Transverse colon (tissue), 4 donors: Measurements from ENCODE around the gene PGM1. TPM values are rescaled to one million over a fixed set of nuclear protein-coding genes. Genes with fewer than 3 reads are reported as not detected.

Experiments
- DNase-seq: peaks from one replicate; pipeline ENCODE4 v3.0.0-alpha.2; 2019
- H3K27ac ChIP-seq, 4 donors: fragments of 200-600 bp; sonication (generic); 2 replicates each; pipeline ENCODE4 v1.5.1; 2016 to 2018; ENCODE audit warnings: inconsistent platforms in 4 of 4
- H3K27me3 ChIP-seq: fragments of 200-600 bp; sonication (generic); 2 replicates; pipeline ENCODE4 v1.5.1; 2017; ENCODE audit warnings: inconsistent platforms
- H3K36me3 ChIP-seq, 4 donors: fragments of 200-600 bp; sonication (generic); 2 replicates each; pipeline ENCODE4 v1.5.1; 2017 to 2019; ENCODE audit warnings: inconsistent platforms in 4 of 4
- H3K4me1 ChIP-seq, 4 donors: fragments of 200-600 bp; sonication (generic); 2 replicates each; pipeline ENCODE4 v1.5.1; 2017 to 2020; ENCODE audit warnings: inconsistent platforms in 4 of 4
- H3K4me3 ChIP-seq, 4 donors: fragments of 200-600 bp; sonication (generic); 1 replicate in 1 of 4; 2 replicates in 3 of 4; pipeline versions ENCODE4 v1.5.1 to v1.6.1; 2017 to 2019; ENCODE audit warnings: inconsistent platforms in 4 of 4
- H3K9me3 ChIP-seq, 2 donors: fragments of 200-600 bp; sonication (generic); 2 replicates each; pipeline ENCODE4 v1.5.1; 2017 to 2019; ENCODE audit warnings: inconsistent platforms in 2 of 2
- EP300 ChIP-seq: sonication (generic); formaldehyde crosslinking; IDR thresholded peaks from one replicate; pipeline ENCODE4 v1.6.1; 2017; ENCODE audit warnings: antibody characterized with exemption, low read depth
- POLR2A ChIP-seq: fragments of 450-650 bp; IDR thresholded peaks from one replicate; pipeline ENCODE4 v1.6.1; 2016; ENCODE audit warnings: antibody characterized with exemption, mild to moderate bottlenecking, moderate library complexity
- POLR2AphosphoS5 ChIP-seq, 3 donors: sonication (generic); formaldehyde crosslinking; IDR thresholded peaks; one replicate each; pipeline ENCODE4 v1.6.1; 2016; ENCODE audit warnings: antibody characterized with exemption in 3 of 3
- WGBS, 2 donors: methylation state at CpG; one replicate each; pipeline ENCODE4 v1.1.5; 2018; ENCODE audit warnings: low coverage in 1 of 2; 5-methylcytosine and 5-hydroxymethylcytosine counted together
- in situ Hi-C, 4 donors: fragments of 200-750 bp; cut with MboI; loops; one replicate each; pipeline versions ENCODE4 v1.15.0 to v1.15.1; 2017; ENCODE audit warnings: low sequenced_read_pairs in 3 of 4, low pct_ligation_motif_present in 1 of 4, low pct_unique_long_range_greater_than_20kb in 1 of 4
- intact Hi-C: fragments of 100-400 bp; cut with DNase I; formaldehyde crosslinking; loops from one replicate; pipeline ENCODE4 v1.15.1; 2023; ENCODE audit warnings: low total_unique reads
- total RNA-seq, 4 donors: library from RNA; depleted of rRNA; stranded (reverse); fragments of >200 nt; gene quantifications; one replicate each; pipeline ENCODE4 v1.1.0, GENCODE V29; 2016
- TF ChIP-seq, protein P1 (sequence below), 5 experiments: fragments of 200-600 bp in 3 of 5; fragments of 450-650 bp in 2 of 5; sonication (generic) in 3 of 5; IDR thresholded peaks; 1 replicate in 2 of 5; 2 replicates in 3 of 5; pipeline ENCODE4 v1.5.1; 2016 to 2017; ENCODE audit warnings: antibody characterized with exemption in 5 of 5, inconsistent platforms in 3 of 5, mild to moderate bottlenecking in 2 of 5, moderate library complexity in 1 of 5

The PGM1 gene
- total RNA-seq, 4 donors from 2014 or later: 45.0 to 144 (median 103) TPM

DNA sequence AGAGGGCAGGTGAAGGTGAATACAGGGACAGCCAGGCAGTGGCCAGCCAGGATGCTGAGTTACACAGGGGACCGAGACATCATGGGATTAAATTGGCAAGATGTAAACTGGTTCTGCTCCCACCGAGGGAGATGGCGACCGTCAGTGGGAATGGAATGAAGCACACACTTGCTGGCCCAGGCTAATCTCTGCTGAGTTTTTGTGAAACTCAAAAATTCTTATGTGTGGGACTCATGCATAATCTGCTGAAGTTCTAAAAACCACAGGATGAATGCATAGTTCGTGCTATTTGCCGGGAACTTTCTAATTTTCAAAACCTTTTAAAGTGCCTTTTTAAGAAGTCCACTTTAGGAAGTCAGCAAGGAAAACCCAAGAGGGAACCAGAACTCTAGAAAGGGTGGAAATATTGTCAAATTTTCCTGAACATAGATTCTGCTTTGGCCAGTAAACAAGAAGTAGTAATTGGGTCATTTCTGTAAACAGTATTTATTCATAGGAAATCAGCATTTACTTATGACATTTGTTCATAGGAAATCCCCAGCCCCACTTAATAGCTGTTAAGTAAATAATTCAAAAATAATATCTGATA is 95.2 kb downstream of the PGM1 start:
- WGBS, 2 donors: 65 to 87% methylated on average over 3 to 6 of the region's 6 CpGs

DNA sequence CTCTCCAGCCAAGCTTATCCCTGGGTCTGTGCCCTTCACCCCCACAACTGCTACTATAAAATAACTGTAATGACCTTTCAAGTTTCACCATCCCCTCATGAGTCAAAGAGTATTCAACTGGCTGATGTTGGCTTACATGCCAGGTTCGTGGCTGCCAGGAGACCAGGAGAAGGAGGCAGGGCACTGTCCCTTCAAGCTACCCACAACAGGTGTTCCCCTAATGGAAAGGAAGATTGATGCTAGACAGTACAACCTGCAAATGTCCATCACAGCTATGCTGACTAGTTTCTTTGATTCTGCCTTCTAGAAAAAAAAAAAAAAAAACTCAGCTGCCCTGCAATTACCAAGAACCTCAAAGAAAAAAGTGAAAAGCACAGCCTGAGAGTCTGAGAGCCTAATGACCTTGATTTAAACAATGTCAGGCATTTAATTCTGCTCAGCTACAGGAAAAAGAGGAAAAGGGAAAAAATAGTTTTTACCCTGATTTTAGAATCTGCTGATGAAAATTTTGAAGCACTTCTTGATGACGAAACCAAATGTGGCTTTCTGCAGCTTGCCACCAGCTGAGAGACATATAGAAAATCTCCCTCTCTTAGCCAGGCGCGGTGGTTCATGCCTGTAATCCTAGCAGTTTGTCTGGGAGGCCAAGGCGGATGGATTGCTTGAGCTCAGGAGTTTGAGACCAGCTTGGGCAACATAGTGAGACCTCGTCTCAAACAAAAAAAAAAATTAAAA is 97.9 kb downstream of the PGM1 start:
- Histone ChIP-seq H3K4me1 (peaks cover 0 to 16% (median 5%) of the 10 kb centered on the region in 4 donors), H3K4me3 (no peak overlapping the region), H3K36me3 (no peaks in the 10 kb centered on the region), H3K9me3 (no peaks in the 10 kb centered on the region), H3K27ac (peak overlapping the region in 1 of 4 donors; percentile 51), H3K27me3 (no peaks in the 10 kb centered on the region)
- intact Hi-C loops (loop anchor here (10.0 kb wide), 1 partner anchor 84 kb away; the partner anchor contains the start of gene ROR1), in situ Hi-C loops (loop anchor here (10.0 to 25.0 kb wide), 5 partner anchors 221 to 546 kb away; no protein-coding TSS in a partner anchor)
- 85 to 88% methylated on average over 5 to 6 of the region's 6 CpGs for WGBS, 2 donors
- TF ChIP-seq POLR2A (no peak), EP300 (no peak), POLR2AphosphoS5 (IDR thresholded peaks at IDR 0.05) (no peak)
- TF ChIP-seq, protein P1, sequence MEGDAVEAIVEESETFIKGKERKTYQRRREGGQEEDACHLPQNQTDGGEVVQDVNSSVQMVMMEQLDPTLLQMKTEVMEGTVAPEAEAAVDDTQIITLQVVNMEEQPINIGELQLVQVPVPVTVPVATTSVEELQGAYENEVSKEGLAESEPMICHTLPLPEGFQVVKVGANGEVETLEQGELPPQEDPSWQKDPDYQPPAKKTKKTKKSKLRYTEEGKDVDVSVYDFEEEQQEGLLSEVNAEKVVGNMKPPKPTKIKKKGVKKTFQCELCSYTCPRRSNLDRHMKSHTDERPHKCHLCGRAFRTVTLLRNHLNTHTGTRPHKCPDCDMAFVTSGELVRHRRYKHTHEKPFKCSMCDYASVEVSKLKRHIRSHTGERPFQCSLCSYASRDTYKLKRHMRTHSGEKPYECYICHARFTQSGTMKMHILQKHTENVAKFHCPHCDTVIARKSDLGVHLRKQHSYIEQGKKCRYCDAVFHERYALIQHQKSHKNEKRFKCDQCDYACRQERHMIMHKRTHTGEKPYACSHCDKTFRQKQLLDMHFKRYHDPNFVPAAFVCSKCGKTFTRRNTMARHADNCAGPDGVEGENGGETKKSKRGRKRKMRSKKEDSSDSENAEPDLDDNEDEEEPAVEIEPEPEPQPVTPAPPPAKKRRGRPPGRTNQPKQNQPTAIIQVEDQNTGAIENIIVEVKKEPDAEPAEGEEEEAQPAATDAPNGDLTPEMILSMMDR (IDR thresholded peaks at IDR 0.05): no peak
- DNase-seq: no peak

More for the DNA sequence above, 95.2 kb downstream of the PGM1 start:
- Histone ChIP-seq H3K9me3 (no peaks in the 10 kb centered on the region), H3K4me3 (no peak overlapping the region), H3K27ac (no peak overlapping the region), H3K36me3 (no peaks in the 10 kb centered on the region), H3K27me3 (no peaks in the 10 kb centered on the region), H3K4me1 (peaks cover 0 to 13% (median 5%) of the 10 kb centered on the region in 4 donors)
- no peak for TF ChIP-seq EP300
- TF ChIP-seq POLR2A: no peak
- TF ChIP-seq, protein P1 (IDR thresholded peaks at IDR 0.05): no peak
- TF ChIP-seq POLR2AphosphoS5 (IDR thresholded peaks at IDR 0.05): no peak
- in situ Hi-C loops (loop anchor here in 3 of 4 donors (25.0 kb wide), 3 partner anchors 224 to 549 kb away; no protein-coding TSS in a partner anchor), intact Hi-C loops (no loop called here)
- DNase-seq: no peak

DNA sequence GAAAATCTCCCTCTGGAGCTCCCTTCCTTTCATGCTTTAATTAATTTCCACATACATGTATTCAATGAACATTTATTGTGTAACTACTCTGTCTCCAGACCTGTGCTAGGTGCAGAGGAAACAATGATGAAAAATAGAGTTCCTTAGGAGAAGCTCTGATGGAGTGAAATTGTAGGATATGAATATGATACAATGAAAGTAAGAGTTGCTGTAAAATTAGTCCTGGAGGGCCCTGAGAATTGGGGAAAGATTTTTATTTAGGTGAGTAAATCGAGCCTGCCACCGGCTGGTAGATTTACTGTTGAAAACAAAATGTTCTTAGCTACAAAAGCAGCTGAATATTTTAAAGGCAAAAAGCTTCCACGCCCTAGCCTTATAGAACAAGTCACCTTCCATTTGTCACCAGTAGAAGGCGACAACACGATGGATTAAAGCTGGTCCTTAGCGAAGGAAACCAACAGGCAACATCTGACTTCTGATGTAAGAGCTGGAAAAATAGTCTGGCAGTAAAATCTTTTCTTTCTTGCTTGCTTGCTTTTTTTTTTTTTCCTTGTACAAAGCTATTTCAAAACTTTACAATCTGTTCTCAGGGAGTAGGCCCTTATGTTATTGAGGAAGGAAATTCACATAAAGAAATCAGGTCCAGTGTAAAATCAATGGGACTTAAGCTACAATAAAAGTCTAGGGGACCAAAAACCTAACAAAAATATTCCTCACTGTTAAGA is 98.7 kb downstream of the PGM1 start:
- H3K4me3 ChIP-seq: no peak overlapping the region
- no peaks in the 10 kb centered on the region for H3K36me3 ChIP-seq
- H3K4me1 ChIP-seq: peaks cover 0 to 16% (median 5%) of the 10 kb centered on the region in 4 donors
- in situ Hi-C loops: loop anchor here (10.0 to 25.0 kb wide), 5 partner anchors 220 to 545 kb away; no protein-coding TSS in a partner anchor
- no peaks in the 10 kb centered on the region for H3K27me3 ChIP-seq
- no peak for TF ChIP-seq EP300
- TF ChIP-seq POLR2AphosphoS5 (IDR thresholded peaks at IDR 0.05): peak in 2 of 3 donors; percentile 49 to 56
- no peak for TF ChIP-seq POLR2A
- TF ChIP-seq, protein P1 (IDR thresholded peaks at IDR 0.05): peak; percentile 68 to 90 (median 79)
- WGBS, 2 donors: 0 to 1% methylated on average over 3 to 6 of the region's 6 CpGs
- peak overlapping the region; percentile 38 to 54 (median 49) for H3K27ac ChIP-seq
- DNase-seq: peak; percentile 62
- no peaks in the 10 kb centered on the region for H3K9me3 ChIP-seq
- intact Hi-C loops: loop anchor here (10.0 kb wide), 1 partner anchor 83 kb away; the partner anchor contains the start of gene ROR1
